Left ventricle myocardium inferior (tissue), 1 donor: ENCODE data around the gene SMTN. TPM values are rescaled to one million over a fixed set of nuclear protein-coding genes. Genes with fewer than 3 reads are reported as not detected.

Source experiments
- DNase-seq: peaks from one replicate; pipeline ENCODE4 v3.0.0-alpha.2; 2020
- H3K27ac ChIP-seq: fragments of 200-600 bp; replicated peaks from 2 replicates; pipeline ENCODE4 v1.8.0; 2021
- H3K27me3 ChIP-seq: fragments of 200-600 bp; 2 replicates; pipeline ENCODE4 v1.8.0; 2021; ENCODE audit warnings: low read depth
- H3K36me3 ChIP-seq: fragments of 200-600 bp; 2 replicates; pipeline ENCODE4 v1.8.0; 2021
- H3K4me1 ChIP-seq: fragments of 200-600 bp; 2 replicates; pipeline ENCODE4 v1.8.0; 2021
- H3K4me3 ChIP-seq: fragments of 200-600 bp; 2 replicates; pipeline ENCODE4 v1.8.0; 2021; ENCODE audit warnings: mild to moderate bottlenecking, moderate library complexity
- H3K9me3 ChIP-seq: fragments of 200-600 bp; replicated peaks from 2 replicates; pipeline ENCODE4 v1.8.0; 2021
- intact Hi-C: fragments of 100-400 bp; cut with micrococcal nuclease; formaldehyde crosslinking; loops from one replicate; pipeline ENCODE4 v1.11.0; 2022
- total RNA-seq: library from RNA; stranded (reverse); fragmentation: NEBNext Ultra II Directional; extraction: Animal tissue kit (Norgen Biotek cat#: 25700); gene quantifications from one replicate; pipeline ENCODE4 v1.2.1, GENCODE V29; 2021
- TF ChIP-seq, protein P1 (sequence below): fragments of 200-600 bp; IDR thresholded peaks from 2 replicates; pipeline ENCODE4 v1.8.0; 2021; ENCODE audit warnings: antibody characterized with exemption, mild to moderate bottlenecking, borderline replicate concordance
- donor health status: DM: no; HTN: yes; CAD: no; lungs with severe emphysema.

The SMTN gene
- total RNA-seq, 1 donor from 2014 or later = 245 TPM

DNA sequence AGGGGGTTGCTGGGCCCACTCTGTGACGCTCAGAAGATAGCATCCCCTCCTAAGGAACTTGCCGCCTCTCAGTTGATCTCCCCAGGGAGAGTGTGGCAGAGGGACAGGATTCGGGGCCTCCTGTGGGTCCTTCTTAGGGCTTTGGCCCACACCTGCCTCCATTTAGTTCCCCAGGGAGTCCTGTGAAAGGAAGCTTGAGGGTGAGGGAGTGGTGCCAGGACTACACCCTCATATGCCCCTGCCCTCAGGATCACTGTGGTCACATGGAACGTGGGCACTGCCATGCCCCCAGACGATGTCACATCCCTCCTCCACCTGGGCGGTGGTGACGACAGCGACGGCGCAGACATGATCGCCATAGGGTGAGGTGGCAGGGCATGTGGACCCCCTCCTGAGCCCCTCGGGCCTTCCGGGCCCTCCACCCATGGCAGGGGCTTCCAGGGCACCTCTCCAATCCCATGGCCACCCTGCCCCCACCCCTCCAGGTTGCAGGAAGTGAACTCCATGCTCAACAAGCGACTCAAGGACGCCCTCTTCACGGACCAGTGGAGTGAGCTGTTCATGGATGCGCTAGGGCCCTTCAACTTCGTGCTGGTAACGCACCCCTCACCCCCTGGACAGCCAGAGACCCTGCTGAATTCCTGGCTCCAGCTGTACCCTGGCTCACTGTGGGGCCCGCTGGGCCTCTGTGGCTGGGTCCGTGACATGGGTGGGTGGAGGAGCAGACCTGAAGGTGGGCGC, 45.2 kb downstream of the SMTN start:
- no peak for DNase-seq
- Histone ChIP-seq H3K9me3 (no peaks in the 10 kb centered on the region), H3K27me3 (no peaks in the 10 kb centered on the region), H3K4me1 (peaks cover 40% of the 10 kb centered on the region), H3K27ac (no peak overlapping the region), H3K36me3 (peaks cover 8% of the 10 kb centered on the region), H3K4me3 (no peak overlapping the region)
- TF ChIP-seq, protein P1, sequence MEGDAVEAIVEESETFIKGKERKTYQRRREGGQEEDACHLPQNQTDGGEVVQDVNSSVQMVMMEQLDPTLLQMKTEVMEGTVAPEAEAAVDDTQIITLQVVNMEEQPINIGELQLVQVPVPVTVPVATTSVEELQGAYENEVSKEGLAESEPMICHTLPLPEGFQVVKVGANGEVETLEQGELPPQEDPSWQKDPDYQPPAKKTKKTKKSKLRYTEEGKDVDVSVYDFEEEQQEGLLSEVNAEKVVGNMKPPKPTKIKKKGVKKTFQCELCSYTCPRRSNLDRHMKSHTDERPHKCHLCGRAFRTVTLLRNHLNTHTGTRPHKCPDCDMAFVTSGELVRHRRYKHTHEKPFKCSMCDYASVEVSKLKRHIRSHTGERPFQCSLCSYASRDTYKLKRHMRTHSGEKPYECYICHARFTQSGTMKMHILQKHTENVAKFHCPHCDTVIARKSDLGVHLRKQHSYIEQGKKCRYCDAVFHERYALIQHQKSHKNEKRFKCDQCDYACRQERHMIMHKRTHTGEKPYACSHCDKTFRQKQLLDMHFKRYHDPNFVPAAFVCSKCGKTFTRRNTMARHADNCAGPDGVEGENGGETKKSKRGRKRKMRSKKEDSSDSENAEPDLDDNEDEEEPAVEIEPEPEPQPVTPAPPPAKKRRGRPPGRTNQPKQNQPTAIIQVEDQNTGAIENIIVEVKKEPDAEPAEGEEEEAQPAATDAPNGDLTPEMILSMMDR = no peak
- intact Hi-C loops = no loop called here

DNA sequence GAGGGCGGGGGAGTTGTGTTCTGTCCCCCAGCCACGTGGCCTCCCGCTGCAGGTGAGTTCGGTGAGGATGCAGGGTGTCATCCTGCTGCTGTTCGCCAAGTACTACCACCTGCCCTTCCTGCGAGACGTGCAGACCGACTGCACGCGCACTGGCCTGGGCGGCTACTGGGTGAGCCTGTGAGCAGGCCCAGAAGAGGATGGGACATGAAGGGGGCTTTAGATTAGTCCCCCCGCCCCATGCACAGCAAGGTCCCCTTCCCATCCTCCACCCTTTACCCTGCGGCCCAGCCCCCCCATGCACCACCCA, 45.7 kb downstream of the SMTN start:
- TF ChIP-seq, protein P1 = no peak
- Histone ChIP-seq H3K4me1 (peaks cover 34% of the 10 kb centered on the region), H3K27me3 (no peaks in the 10 kb centered on the region), H3K36me3 (peaks cover 8% of the 10 kb centered on the region), H3K4me3 (no peak overlapping the region), H3K9me3 (no peaks in the 10 kb centered on the region), H3K27ac (no peak overlapping the region)
- intact Hi-C loops = no loop called here
- DNase-seq = no peak

DNA sequence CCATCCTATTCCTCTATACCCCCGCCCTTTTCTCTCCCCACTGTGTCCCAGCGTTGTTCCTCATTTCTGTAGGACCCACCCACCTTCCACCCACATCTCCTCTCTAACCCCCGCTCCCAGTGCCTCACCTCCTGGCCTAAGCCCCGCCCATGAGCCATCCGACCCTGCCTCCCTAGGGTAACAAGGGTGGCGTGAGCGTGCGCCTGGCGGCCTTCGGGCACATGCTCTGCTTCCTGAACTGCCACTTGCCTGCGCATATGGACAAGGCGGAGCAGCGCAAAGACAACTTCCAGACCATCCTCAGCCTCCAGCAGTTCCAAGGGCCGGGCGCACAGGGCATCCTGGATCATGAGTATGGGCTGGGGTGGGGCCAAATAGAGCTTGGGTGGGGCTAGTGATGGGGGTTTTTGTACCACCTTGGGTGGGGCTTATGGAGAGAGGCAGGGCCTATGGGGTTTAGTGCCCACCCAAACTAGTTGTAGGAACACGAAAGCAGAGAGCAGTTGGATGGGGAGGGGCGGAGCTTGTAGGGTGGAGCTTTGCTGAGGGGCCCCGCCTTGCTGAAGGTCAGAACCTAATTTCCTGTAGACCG, 46.2 kb downstream of the SMTN start:
- no peak for DNase-seq
- Histone ChIP-seq H3K27ac (no peak overlapping the region), H3K4me3 (no peak overlapping the region), H3K36me3 (peaks cover 8% of the 10 kb centered on the region), H3K27me3 (no peaks in the 10 kb centered on the region), H3K4me1 (peaks cover 30% of the 10 kb centered on the region), H3K9me3 (no peaks in the 10 kb centered on the region)
- intact Hi-C loops = no loop called here
- TF ChIP-seq, protein P1 = no peak

GRCh38 chr22:31128156-31128555, 47.0 kb downstream of the SMTN start:
- Histone ChIP-seq H3K4me1 (peaks cover 21% of the 10 kb centered on the region), H3K36me3 (peaks cover 8% of the 10 kb centered on the region), H3K4me3 (no peak overlapping the region), H3K9me3 (no peaks in the 10 kb centered on the region), H3K27me3 (no peaks in the 10 kb centered on the region), H3K27ac (no peak overlapping the region)
- TF ChIP-seq, protein P1 = no peak
- DNase-seq = no peak
- intact Hi-C loops = no loop called here

- TF ChIP-seq, protein P1 = no peak
- no peak for DNase-seq
- intact Hi-C loops = no loop called here
These were observed 49.8 kb downstream of the SMTN start for GRCh38 chr22:31130873-31131272.

More at GRCh38 chr22:31130873-31131272, 49.8 kb downstream of the SMTN start:
- H3K27ac ChIP-seq = no peak overlapping the region
- H3K4me1 ChIP-seq = peaks cover 9% of the 10 kb centered on the region
- no peaks in the 10 kb centered on the region for H3K27me3 ChIP-seq
- peaks cover 8% of the 10 kb centered on the region for H3K36me3 ChIP-seq
- no peaks in the 10 kb centered on the region for H3K9me3 ChIP-seq
- H3K4me3 ChIP-seq = no peak overlapping the region
